Vagina (tissue), 2 donors: ENCODE results near the gene DNM3. TPM values are rescaled to one million over a fixed set of nuclear protein-coding genes. Genes with fewer than 3 reads are reported as not detected.

Experiments
- DNase-seq, 2 donors: peaks; one replicate each; pipeline ENCODE4 v3.0.0-alpha.2; 2017; ENCODE audit errors: extremely low spot score in 2 of 2
- H3K27ac ChIP-seq: fragments of 200-600 bp; sonication (generic); one replicate; pipeline ENCODE4 v1.5.1; 2019
- H3K27me3 ChIP-seq: fragments of 200-600 bp; sonication (generic); one replicate; pipeline ENCODE4 v1.5.1; 2019
- H3K36me3 ChIP-seq, 2 donors: fragments of 200-600 bp; sonication (generic); one replicate each; pipeline ENCODE4 v1.5.1; 2017 to 2019
- H3K4me1 ChIP-seq: fragments of 200-600 bp; sonication (generic); one replicate; pipeline ENCODE4 v1.5.1; 2019
- H3K4me3 ChIP-seq, 2 donors: fragments of 200-600 bp; sonication (generic); 1 replicate in 1 of 2; 2 replicates in 1 of 2; pipeline ENCODE4 v1.5.1; 2016 to 2019
- H3K9me3 ChIP-seq: fragments of 200-600 bp; sonication (generic); one replicate; pipeline ENCODE4 v1.5.1; 2019
- CTCF ChIP-seq, 3 experiments: fragments of 450-650 bp in 2 of 3; fragments of 200-600 bp in 1 of 3; sonication (generic) in 1 of 3; IDR thresholded peaks; one replicate each; pipeline ENCODE4 v1.5.1; 2017 to 2019; ENCODE audit warnings: antibody characterized with exemption in 3 of 3, mild to moderate bottlenecking in 2 of 3, moderate library complexity in 2 of 3
- POLR2A ChIP-seq, 2 donors: fragments of 450-650 bp; IDR thresholded peaks; one replicate each; pipeline ENCODE4 v1.6.1; 2017; ENCODE audit warnings: antibody characterized with exemption in 2 of 2, mild to moderate bottlenecking in 2 of 2, moderate library complexity in 2 of 2
- POLR2AphosphoS5 ChIP-seq, 2 donors: sonication (generic); formaldehyde crosslinking; IDR thresholded peaks; one replicate each; pipeline ENCODE4 v1.9.0; 2017; ENCODE audit warnings: antibody characterized with exemption in 2 of 2, mild to moderate bottlenecking in 2 of 2, low read depth in 1 of 2; ENCODE audit not compliant: insufficient read depth in 1 of 2
- intact Hi-C: fragments of 100-400 bp; cut with DNase I; formaldehyde crosslinking; loops from one replicate; pipeline ENCODE4 v1.15.1; 2023
- total RNA-seq: library from RNA; depleted of rRNA; stranded (reverse); fragments of >200 nt; gene quantifications from one replicate; pipeline ENCODE4 v1.2.3, GENCODE V29; 2016

The DNM3 gene
- total RNA-seq, 1 donor from 2014 or later = 15.5 TPM

- H3K27ac ChIP-seq = peak overlapping the region; percentile 74
- no peak overlapping the region for H3K4me3 ChIP-seq
- H3K4me1 ChIP-seq = peaks cover 40% of the 10 kb centered on the region
- DNase-seq = no peak
- no peaks in the 10 kb centered on the region for H3K36me3 ChIP-seq
- H3K27me3 ChIP-seq = no peaks in the 10 kb centered on the region
- H3K9me3 ChIP-seq = no peaks in the 10 kb centered on the region
- intact Hi-C loops = loop anchor here (10.0 kb wide), 1 partner anchor 252 kb away; no protein-coding TSS in a partner anchor
- TF ChIP-seq POLR2AphosphoS5 (IDR thresholded peaks at IDR 0.05; ENCODE audit: insufficient read depth in 1 of 2, low read depth in 1 of 2) = no peak
- TF ChIP-seq CTCF (IDR thresholded peaks at IDR 0.05) = no peak
- no peak for TF ChIP-seq POLR2A (IDR thresholded peaks at IDR 0.05)
Observed at GRCh38 chr1:172397221-172397620, 555.9 kb downstream of the DNM3 start.

- Histone ChIP-seq H3K4me1 (peaks cover 40% of the 10 kb centered on the region), H3K9me3 (no peaks in the 10 kb centered on the region), H3K27me3 (no peaks in the 10 kb centered on the region), H3K27ac (peak overlapping the region; percentile 74), H3K36me3 (no peaks in the 10 kb centered on the region), H3K4me3 (no peak overlapping the region)
- TF ChIP-seq POLR2A (IDR thresholded peaks at IDR 0.05) (no peak), POLR2AphosphoS5 (IDR thresholded peaks at IDR 0.05; ENCODE audit: insufficient read depth in 1 of 2, low read depth in 1 of 2) (no peak), CTCF (IDR thresholded peaks at IDR 0.05) (no peak)
- intact Hi-C loops = loop anchor here (10.0 kb wide), 1 partner anchor 253 kb away; no protein-coding TSS in a partner anchor
- DNase-seq = no peak
Observed at GRCh38 chr1:172397633-172398032, 556.3 kb downstream of the DNM3 start.

GRCh38 chr1:172398193-172398592 is 556.9 kb downstream of the DNM3 start:
- Histone ChIP-seq H3K27me3 (no peaks in the 10 kb centered on the region), H3K4me1 (peaks cover 40% of the 10 kb centered on the region), H3K9me3 (no peaks in the 10 kb centered on the region), H3K36me3 (no peaks in the 10 kb centered on the region), H3K27ac (peak overlapping the region; percentile 74), H3K4me3 (no peak overlapping the region)
- TF ChIP-seq POLR2AphosphoS5 (IDR thresholded peaks at IDR 0.05; ENCODE audit: insufficient read depth in 1 of 2, low read depth in 1 of 2) (no peak), POLR2A (IDR thresholded peaks at IDR 0.05) (no peak), CTCF (IDR thresholded peaks at IDR 0.05) (no peak)
- intact Hi-C loops = loop anchor here (10.0 kb wide), 1 partner anchor 253 kb away; no protein-coding TSS in a partner anchor
- DNase-seq = no peak

GRCh38 chr1:172398970-172399755 is 557.9 kb downstream of the DNM3 start:
- TF ChIP-seq CTCF (IDR thresholded peaks at IDR 0.05) (peak; percentile 32 to 67 (median 63)), POLR2AphosphoS5 (IDR thresholded peaks at IDR 0.05; ENCODE audit: insufficient read depth in 1 of 2, low read depth in 1 of 2) (peak; percentile 10 to 59), POLR2A (IDR thresholded peaks at IDR 0.05) (no peak)
- Histone ChIP-seq H3K4me1 (peaks cover 40% of the 10 kb centered on the region), H3K27me3 (no peaks in the 10 kb centered on the region), H3K27ac (peak overlapping the region; percentile 74), H3K9me3 (no peaks in the 10 kb centered on the region), H3K4me3 (no peak overlapping the region), H3K36me3 (no peaks in the 10 kb centered on the region)
- intact Hi-C loops = loop anchor here (10.0 kb wide), 1 partner anchor 254 kb away; no protein-coding TSS in a partner anchor
- peak in 1 of 2 donors; percentile 93 for DNase-seq
